Measurements from ENCODE around the gene RNF8.
"Not testable (repeated sequence)": the region's sequence is repeated elsewhere in the genome, so short reads cannot be mapped to it uniquely, and the experiment has no call there.

RNF8 gene

GRCh38 chr6:37338745-37339255, 15.0 kb upstream of the RNF8 start:
- Histone ChIP-seq H3K9me3 (ENCODE audit: severe bottlenecking) (no peaks in the 10 kb centered on the region), H3K27ac (no peak overlapping the region), H3K27me3 (ENCODE audit: insufficient read depth, low read depth, severe bottlenecking) (no peaks in the 10 kb centered on the region), H3K36me3 (no peaks in the 10 kb centered on the region), H3K4me3 (ENCODE audit: low read depth, low read length) (no peak overlapping the region)
- no peak for TF ChIP-seq CTCF (IDR thresholded peaks at IDR 0.05; ENCODE audit: low read depth, low read length)
- DNase-seq = no peak

GRCh38 chr6:37339741-37340638, 13.8 kb upstream of the RNF8 start:
- no peak overlapping the region for H3K27ac ChIP-seq
- DNase-seq = no peak
- H3K9me3 ChIP-seq (ENCODE audit: severe bottlenecking) = no peaks in the 10 kb centered on the region
- no peak for TF ChIP-seq CTCF (IDR thresholded peaks at IDR 0.05; ENCODE audit: low read depth, low read length)
- no peaks in the 10 kb centered on the region for H3K27me3 ChIP-seq (ENCODE audit: insufficient read depth, low read depth, severe bottlenecking)
- no peaks in the 10 kb centered on the region for H3K36me3 ChIP-seq
- no peak overlapping the region for H3K4me3 ChIP-seq (ENCODE audit: low read depth, low read length)

- Histone ChIP-seq H3K27ac (no peak overlapping the region), H3K9me3 (ENCODE audit: severe bottlenecking) (no peaks in the 10 kb centered on the region), H3K4me3 (ENCODE audit: low read depth, low read length) (no peak overlapping the region), H3K27me3 (ENCODE audit: insufficient read depth, low read depth, severe bottlenecking) (no peaks in the 10 kb centered on the region), H3K36me3 (no peaks in the 10 kb centered on the region)
- TF ChIP-seq CTCF (IDR thresholded peaks at IDR 0.05; ENCODE audit: low read depth, low read length) = no peak
- no peak for DNase-seq
Observed at GRCh38 chr6:37340639-37340943, 13.2 kb upstream of the RNF8 start.

GRCh38 chr6:37343248-37343647, 10.5 kb upstream of the RNF8 start:
- no peak for TF ChIP-seq CTCF (IDR thresholded peaks at IDR 0.05; ENCODE audit: low read depth, low read length)
- Histone ChIP-seq H3K4me3 (ENCODE audit: low read depth, low read length) (no peak overlapping the region), H3K27ac (no peak overlapping the region), H3K36me3 (no peaks in the 10 kb centered on the region), H3K27me3 (ENCODE audit: insufficient read depth, low read depth, severe bottlenecking) (no peaks in the 10 kb centered on the region), H3K9me3 (ENCODE audit: severe bottlenecking) (peaks cover 4% of the 10 kb centered on the region)
- DNase-seq = no peak

- no peaks in the 10 kb centered on the region for H3K36me3 ChIP-seq
- no peak for TF ChIP-seq CTCF (IDR thresholded peaks at IDR 0.05; ENCODE audit: low read depth, low read length)
- no peak overlapping the region for H3K27ac ChIP-seq
- peaks cover 4% of the 10 kb centered on the region for H3K9me3 ChIP-seq (ENCODE audit: severe bottlenecking)
- DNase-seq = no peak
- no peaks in the 10 kb centered on the region for H3K27me3 ChIP-seq (ENCODE audit: insufficient read depth, low read depth, severe bottlenecking)
- H3K4me3 ChIP-seq (ENCODE audit: low read depth, low read length) = no peak overlapping the region
Observed at GRCh38 chr6:37344308-37344707, 9.5 kb upstream of the RNF8 start.

GRCh38 chr6:37345804-37346203, 8.0 kb upstream of the RNF8 start:
- not testable (repeated sequence) for H3K4me3 ChIP-seq (ENCODE audit: low read depth, low read length); H3K36me3 ChIP-seq; H3K9me3 ChIP-seq (ENCODE audit: severe bottlenecking); H3K27me3 ChIP-seq (ENCODE audit: insufficient read depth, low read depth, severe bottlenecking); H3K27ac ChIP-seq; DNase-seq

Data from WERI-Rb-1 (cell line).